Stimulated activated CD8-positive, alpha-beta memory T cell treated with anti-CD3 and anti-CD28 coated beads, Interleukin-12 subunit alpha, Interleukin-12 subunit beta, amount 100 ng/mL, for 24 hours (primary cell): Measurements from ENCODE around the gene MYOM1.

ENCODE experiments used
- DNase-seq: peaks from one replicate; pipeline ENCODE4 v3.0.0-alpha.2; 2020; ENCODE audit errors: extremely low read depth

Gene MYOM1

DNA sequence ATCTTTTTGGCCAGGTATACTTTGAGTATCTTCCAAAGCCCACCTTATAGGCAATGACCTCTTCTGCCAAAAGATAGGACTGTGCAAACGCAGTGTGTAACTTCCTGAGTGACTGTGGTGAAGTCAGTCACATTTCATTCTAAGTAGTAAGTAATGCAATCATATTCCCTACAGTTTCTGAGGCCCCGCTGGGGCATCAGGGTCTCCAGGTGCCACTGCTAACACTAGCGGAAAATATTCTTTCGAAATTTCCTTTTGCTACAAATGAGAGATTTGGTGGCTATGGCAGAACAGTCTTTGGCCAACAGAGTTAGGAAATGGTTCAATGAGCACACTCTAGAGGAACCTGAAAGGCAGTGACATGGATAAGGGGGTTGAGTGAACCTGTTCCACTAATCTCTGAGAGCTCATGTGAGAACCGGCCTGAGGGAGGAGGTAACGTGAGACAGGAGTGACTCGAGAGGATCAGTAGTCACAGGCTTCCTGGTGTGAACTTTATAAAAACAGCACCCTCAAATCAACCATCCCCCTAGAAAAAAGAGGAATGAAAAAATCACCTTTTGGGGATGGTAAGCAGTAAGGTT, 104.2 kb downstream of the MYOM1 start:
- no peak for DNase-seq

DNA sequence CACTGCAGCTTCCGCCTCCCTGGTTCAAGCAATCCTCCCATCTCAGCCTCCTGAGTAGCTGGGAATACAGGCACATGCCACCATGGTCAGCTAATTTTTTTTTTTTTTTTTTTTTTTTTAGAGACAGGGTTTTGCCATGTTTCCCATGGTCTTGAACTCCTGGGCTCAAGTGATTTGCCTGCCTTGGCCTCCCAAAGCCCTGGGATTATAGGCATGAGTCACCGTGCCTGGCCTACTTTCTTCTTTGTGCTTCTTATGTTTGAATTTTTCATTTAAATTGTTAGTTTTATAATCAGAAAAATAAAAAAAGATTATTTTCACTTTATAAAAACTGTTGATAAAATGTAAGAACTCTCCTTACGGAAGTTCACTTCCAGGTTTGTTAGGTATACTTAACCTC, 105.3 kb downstream of the MYOM1 start:
- DNase-seq: no peak

DNA sequence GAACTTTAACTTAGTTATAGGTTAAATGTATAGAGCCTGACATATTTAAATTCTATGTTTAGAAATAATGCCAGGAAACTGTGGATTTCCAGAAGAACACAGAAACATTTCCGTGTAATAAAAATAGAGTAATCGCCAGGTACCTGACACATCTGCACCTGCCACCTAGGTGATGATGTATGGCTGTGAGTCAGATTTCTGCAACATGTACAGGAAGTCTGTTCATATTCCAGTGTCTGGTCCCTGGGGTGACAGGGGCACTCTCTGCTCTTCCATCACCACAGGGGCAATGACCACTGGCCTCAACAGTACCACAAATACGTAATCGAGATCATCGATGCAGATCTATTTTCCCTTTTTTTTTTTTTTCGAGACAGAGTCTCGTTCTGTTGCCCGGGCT, 105.7 kb downstream of the MYOM1 start:
- DNase-seq: no peak

DNA sequence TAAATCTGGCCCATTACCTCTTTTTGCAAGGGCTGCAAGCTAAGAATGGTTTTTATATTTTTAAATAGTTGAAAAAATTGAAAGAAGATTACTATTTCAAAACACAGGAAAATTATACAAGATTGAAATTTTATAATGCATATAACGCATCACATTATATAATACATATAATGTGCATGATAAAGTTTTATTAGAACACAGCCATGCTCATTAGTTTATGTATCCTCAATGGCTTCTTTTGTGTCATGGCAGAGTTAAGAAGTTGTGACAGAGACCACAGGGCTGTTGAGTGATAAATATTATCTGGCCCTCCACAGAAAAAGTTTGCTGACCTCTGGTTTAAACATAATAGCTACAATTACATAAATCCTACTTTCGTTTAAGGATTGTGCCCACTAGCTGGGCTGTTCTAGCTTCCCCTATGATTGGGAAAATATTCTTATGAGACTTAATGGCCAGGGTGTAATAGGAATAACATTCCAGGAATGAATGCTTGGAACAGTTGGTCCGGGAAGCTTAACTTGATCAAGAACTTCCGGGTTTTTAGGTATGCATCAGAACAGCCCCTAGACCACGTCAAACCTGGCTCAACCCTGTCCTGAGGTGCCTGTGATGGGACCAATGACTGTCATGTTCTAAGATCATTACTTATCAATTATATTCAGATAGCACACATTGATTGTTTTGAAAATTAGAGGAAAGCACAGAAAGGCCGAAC, 108.1 kb downstream of the MYOM1 start:
- DNase-seq: no peak

DNA sequence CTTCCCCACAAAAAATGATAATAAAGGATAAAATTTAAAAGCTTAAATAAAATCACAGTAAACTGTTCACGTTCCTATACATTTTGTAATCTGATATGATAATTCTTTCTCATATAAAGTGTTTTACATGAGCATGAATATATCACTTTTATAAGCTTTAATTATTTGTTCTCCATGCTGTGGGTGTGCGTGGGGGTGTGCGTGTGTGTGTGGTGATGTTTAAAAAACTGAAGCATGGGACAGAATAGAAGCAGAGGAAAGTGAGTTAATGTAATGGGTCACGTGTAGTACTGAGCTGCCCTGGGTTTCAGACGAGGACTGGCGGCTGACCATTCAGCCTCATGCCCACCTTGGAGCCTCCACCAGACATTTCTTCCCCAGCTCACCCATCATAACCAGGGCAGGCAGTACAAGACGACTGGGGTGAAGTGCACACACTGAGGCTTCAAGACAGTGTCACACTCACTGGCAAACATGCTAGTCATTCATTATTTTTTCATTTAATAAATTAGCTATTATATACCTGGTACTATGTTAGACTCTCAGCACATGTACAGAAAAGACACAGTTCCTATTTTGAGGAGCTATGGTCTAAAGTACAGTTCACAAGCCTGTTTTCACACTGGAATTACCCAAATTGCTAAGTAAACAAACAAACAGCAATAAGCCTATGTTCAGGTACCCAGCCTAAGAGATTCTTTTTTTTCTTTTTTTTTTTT, 109.6 kb downstream of the MYOM1 start:
- DNase-seq: no peak

DNA sequence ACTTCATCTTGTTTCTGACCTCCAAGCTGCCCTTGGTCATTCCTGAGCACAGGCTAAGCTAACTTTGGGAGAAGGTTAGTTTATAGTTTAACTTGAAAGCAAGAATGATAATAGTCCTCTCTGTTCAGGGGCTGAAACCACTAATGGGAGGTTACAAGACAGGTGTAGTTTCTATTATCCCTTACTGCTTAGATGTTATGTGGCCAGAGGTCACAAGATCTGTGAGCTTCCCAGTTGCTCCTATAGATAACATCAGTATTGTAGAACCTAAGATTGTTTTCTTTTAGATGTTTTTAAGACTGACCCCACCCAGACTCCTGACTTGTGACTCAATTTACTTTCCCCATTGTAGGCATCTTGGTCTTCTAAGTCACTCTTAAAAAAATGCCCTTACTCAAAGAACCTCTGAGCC, 112.0 kb downstream of the MYOM1 start:
- DNase-seq: no peak

DNA sequence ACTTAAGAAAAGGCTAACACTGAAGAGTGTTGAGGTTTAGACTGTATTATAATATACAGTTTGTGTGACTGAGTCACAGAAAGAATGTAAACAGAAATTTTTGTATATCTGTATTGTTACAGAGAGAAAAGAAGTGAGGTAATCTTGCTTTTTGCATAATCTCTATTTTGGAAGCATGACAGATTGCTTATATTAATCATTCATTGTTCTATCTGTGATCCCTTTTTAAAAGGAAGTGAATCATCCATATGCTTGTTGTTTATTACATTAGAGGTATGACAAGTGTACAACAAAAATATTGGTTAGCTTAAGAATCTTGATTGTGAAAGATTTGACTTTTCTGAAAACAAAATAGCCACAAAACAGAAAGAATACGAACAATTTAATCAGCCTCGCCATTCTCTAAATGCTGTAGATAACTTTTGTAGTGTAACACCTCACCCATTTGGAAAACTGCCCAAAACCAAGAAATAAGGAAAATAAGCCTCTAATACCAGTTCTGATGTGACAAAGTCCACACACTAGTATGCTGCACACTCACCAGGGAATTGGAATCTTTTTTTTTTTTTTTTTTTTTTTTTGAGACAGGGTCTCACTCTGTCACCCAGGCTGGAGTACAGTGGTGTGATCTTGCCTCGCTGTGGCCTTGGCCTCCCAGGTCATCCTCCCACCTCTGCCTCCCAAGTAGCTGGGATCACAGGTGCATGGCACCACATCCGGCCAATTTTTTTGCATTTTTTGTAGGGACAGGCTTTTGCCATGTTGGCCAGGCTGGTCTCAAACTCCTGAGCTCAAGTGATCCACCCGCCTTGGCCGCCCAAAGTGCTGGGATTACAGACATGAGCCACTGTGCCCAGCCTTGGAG, 115.3 kb downstream of the MYOM1 start:
- DNase-seq: no peak

DNA sequence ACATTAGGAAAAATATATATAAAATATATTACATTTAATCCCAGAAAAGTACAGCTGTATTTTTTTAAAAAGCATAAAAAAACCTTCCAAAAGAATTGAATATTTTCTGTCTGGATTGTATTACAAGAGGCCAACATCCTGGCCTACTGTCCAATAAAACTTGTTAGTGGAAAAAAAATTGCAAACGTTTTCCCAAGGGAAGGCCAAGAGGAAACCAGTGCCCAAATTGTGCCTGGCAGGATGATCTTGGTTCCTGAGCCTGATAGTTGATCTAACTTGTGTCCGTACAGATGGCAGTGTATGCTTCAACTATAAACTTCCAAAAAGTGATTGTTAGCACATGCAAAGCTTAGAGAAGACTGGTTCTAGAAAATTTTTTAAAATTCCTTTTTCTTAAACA, 116.2 kb downstream of the MYOM1 start:
- no peak for DNase-seq

DNA sequence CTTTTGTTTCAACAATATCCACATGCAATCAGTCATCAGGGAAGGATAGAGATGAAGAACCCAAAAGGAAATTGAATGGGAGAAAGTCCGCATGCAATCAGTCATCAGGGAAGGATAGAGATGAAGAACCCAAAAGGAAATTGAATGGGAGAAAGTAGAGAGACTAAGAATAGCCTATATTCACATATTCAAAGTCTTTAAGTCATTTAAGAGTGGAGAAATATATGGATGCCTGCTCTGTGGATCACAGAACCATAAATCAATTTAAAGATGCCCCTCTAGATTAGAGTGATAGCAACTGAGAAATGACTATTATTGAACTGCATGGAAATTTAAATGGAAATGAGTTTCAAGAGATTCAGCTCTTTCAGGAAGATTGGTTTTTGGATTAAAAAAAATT, 116.8 kb downstream of the MYOM1 start:
- DNase-seq: no peak

DNA sequence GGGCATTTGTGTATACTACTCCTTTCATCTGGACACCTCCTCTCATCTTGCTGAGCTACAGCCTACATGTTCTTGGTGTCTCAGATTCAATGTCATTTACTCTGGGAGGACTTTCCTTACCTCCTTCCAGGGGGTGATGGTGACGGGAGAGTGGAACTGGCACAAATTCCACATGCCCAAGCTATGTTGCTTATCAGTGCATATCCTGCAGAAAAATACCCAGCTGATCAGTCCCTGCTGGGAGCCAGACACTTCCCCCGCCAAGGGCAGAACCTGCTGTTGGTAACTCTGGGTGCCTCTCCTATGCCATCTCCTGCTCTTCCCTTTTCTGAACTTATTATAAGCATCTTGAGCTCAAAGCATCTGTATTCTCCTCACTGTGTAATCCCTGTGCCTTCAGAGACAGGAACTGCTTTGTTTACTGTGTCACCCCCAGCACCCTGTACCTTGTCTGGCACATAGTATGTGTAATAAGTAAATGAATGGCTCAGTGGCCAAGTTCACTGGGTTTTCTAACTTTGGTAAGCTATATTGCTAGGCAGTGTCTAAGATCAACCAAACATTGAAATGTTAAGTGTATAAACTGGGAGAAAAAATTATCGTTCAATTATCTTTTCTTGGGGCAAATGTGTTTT, 119.2 kb downstream of the MYOM1 start:
- DNase-seq: no peak

DNA sequence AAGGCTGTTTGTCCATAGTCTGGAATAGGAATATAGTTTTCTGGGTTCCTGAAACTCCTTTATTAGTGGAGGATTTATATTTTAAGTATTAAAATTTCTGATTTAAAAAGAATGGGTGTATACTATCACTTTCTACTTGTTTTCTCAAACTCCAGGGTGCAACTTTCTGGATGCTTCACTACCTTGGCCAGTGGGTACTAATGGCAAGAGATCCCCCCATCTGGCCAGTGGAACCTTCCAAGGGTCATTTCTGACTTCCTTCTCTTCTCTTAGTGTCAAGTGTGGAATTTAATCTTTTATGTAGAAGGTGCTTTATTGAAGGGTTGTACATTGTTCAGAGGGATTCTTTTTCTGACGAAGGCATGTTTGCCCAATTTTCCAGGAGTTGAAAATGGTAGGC, 120.4 kb downstream of the MYOM1 start:
- no peak for DNase-seq

DNA sequence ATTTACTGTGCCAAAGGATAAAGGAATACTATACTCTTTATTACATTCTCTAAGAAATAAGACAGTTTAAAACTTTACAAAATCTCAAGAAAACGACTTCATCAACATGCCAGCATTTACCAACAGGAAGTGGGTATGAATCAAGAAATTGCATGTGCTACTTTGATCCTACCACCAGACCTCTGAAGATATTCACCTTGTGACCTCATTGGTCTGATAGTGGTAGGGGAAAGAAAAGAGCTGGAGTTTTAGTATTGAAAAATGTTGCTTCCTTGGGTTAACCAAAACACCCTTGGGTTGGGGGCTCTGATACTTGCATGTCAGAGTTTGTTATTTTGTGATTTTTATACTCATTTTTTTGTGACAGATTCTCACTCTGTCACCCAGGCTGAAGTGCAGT, 122.7 kb downstream of the MYOM1 start:
- DNase-seq: no peak

DNA sequence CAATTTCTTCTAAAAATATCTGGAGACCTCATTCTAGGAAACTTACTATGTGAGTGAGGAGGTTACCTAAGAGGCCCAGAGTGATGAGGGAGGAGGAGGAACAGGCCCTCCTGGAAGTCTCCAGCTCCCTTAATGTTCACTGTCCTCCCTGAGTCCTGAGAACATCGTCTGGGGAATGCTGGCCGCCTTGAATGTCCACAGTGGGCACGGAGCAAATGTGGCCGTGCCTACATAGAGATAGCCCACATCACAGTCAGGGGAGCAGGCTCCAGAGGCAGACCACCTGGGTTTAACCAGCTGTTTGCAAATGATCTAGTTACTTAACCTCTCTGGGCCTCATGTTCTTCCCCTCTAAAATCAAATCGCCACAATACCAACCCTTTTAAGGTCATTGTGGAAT, 123.8 kb downstream of the MYOM1 start:
- DNase-seq: no peak

DNA sequence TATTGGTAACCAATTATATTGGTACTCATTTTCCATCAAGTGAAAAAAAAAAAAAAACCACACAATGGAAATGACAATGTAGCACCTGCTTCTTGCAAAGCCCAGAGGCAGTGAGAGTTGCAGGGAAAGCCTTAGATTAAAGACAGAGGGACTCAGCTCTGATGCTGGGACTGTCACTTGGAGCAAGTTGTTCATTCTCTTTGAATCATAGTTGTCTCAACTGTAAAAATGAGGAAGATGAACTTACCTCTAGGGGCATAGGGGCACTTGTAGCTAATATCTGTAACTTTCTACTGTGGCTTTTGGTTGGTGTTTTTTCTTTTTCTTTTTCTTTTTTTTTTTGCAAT, 125.5 kb downstream of the MYOM1 start:
- no peak for DNase-seq

DNA sequence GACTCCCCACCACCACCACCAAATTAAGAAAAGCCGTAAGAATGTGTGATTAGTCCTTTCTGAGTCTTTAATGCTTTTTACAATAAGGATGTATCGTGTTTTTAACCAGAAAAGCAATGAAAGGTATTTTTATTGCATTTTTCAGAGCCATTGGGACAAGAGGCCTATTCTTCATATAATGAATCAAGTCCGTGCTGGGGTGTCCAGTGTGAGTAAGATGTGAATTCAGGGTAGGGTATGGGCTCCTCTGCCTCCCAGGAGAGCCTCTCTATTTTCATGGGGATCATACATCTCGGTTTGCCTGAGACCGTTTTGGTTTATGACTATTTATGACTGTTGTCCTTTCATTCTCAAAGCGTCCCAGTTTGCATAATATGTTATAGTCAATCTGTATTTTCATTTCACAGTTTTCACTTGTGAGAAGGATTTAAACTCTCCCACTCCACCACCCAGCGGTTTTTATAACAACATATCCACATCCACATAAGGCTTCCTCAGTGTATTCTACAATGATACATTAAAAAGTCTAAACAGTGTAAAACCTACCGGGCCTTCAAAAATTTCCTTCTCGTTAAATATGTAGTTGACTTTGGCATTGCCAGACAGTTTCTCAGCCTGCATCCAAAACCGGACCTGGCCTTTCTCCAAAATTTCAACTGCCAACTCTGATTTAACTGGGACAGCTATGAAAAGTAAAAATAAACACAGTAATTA, 126.0 kb downstream of the MYOM1 start:
- no peak for DNase-seq

DNA sequence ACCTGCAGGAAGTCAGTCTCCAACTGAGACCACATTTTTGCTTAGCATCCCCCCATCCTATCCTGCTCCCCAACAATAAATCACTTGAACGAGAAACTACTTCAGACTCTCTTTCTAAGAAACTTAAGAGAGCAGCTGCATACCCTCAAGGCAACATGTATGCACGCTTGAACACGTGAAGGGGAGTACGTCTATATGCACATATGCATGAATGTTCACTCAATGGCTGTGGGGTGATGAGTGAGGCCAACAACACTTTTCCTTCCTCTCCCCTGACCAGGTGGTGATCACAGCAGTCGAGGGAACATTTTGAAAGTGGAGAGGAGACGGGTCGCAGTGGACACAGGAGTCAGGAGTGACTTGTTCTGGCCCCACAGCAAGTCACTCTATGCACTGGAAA, 127.0 kb downstream of the MYOM1 start:
- no peak for DNase-seq

DNA sequence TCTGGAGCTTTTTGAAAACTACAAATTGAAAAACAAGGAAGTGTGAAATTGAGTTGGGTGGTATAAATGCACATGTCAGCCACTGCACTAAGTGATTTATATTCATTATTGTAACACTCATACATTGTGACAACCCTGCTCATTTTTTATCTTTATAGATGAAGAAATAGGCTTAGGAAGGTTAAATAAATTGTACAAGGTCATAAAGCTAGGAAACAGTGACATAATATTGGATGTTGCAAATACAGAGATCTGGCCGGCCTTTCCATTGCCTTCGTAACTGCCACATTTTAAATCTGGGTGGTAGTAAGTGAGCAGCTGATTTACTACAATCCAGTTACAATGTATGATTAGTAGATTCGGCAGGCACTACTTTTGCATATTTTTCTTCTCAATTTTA, 130.2 kb downstream of the MYOM1 start:
- DNase-seq: no peak

DNA sequence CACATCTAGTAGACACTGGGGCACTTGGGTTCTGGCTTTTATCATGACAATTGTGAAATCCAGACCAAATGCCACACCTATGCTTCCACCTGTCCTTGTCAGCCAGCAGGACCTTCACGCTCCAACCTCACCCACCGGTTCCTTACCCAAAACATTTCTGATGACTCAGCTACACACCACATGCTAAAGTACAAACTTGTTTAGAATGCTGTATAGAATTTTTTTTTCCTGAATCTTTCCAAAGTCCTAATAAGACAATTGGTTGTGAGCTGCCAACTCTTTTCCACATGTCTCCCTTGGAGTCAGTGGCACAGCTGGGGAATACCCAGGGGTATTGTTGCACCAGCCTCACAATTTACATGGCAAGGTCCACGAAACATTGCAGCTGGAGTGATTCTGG, 131.3 kb downstream of the MYOM1 start:
- DNase-seq: no peak

DNA sequence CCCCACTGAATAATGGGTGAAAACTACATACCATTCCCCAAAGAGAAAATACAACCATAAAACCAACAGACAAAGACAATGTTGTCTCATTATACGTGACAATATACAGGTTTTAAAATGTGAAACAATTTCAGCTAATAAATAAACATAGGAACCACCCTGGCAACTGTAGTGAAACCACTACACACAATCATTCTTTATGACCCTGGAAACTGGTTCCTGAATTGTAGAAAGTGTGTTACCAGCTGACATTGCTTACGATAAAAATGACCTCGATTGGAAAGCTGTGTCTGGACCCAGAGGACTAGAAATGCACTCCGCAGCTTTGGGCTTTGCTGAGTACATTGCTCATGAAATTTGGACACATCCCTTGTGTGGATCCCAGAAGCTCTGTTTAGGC, 132.9 kb downstream of the MYOM1 start:
- DNase-seq: no peak

DNA sequence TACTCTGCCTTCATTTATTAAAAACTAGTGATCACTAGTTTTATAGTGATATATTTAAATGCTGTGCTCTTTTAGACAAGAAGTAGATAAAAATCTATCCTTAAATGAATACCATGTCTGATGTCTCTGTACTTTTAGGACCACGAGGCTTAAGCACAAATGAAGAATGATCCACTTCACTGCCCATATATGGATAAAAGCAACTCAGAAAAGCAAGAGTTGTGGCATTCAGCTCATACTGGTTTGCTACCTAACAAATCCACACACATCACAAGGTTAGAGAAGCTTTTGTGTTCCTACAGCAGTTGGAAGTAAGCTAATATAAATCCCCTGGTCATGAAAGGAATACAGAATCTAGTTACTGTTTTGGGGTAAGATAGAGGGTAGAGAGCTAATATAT, 134.2 kb downstream of the MYOM1 start:
- DNase-seq: no peak

DNA sequence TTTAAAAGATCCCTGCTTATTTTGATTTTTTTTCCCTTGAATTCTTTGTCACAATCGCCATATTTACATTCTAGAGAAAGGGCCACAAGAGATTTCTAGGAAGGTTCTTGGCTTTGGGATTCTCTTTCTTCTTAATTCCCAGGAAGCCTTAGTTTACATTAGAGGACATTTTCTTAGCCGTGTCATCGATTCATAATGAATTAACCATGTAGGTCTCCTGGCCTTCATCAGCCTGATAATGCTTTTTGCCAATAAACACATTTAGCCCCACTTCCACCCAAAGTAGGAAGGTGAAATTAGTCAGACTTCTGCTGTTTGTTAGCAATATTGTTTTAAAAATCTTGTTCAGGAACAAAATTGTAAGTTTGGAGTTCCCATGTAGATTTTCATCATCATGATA, 135.6 kb downstream of the MYOM1 start:
- no peak for DNase-seq
